Measurements from ENCODE around the gene EML3.
"Not testable (repeated sequence)": the region's sequence is repeated elsewhere in the genome, so short reads cannot be mapped to it uniquely, and the experiment has no call there.

Gene EML3

DNA sequence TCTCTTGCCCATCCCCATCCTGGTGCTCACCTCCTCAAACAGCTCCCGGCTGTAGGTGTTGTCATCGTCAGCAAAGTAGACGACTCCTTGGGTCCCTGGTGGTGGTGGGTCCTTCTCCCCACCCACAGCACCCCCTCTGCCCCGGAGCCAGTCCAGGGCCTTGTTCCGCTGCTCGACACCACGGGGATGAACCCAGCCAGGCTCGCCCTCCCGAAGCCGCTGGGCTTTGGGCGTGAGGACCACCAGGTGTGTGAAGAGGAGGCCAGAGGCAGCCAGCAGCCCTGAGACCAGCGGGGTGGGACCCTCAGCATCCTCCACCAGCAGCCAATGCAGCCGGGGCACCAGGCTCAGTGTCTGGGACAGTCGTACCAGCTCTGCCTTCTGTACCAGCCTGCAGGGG is 4.4 kb upstream of the EML3 start:
- DNase-seq: not testable (repeated sequence)

DNA sequence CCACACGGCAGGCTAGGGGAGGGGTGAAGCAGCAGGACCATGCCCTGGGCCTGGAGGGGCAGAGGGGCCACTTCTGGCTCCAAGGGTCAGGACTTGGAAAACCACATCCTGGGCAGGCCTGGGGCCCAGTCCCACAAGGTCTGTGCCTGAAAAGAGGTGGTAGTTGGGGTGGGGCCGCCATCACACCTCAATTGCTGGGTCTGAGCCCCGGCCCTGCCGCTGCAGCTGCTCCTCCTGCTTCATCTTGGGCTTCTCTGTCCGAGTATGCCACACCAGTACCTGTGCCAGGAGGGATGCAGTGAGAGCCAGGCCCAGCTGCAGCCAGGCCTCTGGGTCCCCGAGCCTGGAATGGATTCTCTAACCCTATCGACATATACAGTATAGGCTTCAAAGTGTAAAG is 2.9 kb upstream of the EML3 start:
- no peak for DNase-seq

DNA sequence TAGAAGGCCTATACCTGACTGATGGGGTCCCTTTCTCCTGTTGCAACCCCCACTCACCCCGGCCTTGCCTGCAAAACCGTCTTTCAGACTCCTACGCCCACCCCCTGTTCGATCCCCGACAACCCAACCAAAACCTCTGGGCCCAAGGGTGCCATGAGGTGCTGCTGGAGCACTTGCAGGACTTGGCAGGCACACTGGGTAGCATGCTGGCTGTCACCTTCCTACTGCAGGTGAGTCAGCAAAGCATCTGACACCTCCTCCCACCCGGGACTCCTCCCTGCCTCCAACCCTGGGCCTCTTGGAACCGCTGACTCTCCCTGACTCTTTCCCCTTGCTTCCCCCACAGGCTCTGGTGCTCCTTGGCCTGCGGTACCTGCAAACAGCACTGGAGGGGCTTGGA is 1.7 kb upstream of the EML3 start:
- no peak for DNase-seq

DNA sequence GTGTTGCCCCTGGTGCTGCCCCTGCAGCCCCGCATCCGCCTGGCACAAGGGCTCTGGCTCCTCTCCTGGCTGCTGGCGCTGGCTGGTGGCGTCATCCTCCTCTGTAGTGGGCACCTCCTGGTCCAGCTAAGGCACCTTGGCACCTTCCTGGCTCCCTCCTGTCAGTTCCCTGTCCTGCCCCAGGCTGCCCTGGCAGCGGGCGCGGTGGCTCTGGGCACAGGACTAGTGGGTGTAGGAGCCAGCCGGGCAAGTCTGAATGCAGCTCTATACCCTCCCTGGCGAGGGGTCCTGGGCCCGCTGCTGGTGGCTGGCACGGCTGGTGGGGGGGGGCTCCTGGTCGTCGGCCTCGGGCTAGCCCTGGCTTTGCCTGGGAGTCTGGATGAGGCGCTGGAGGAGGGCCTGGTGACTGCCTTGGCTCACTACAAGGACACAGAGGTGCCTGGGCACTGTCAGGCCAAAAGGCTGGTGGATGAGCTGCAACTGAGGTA is 760 bp upstream of the EML3 start:
- no peak for DNase-seq

DNA sequence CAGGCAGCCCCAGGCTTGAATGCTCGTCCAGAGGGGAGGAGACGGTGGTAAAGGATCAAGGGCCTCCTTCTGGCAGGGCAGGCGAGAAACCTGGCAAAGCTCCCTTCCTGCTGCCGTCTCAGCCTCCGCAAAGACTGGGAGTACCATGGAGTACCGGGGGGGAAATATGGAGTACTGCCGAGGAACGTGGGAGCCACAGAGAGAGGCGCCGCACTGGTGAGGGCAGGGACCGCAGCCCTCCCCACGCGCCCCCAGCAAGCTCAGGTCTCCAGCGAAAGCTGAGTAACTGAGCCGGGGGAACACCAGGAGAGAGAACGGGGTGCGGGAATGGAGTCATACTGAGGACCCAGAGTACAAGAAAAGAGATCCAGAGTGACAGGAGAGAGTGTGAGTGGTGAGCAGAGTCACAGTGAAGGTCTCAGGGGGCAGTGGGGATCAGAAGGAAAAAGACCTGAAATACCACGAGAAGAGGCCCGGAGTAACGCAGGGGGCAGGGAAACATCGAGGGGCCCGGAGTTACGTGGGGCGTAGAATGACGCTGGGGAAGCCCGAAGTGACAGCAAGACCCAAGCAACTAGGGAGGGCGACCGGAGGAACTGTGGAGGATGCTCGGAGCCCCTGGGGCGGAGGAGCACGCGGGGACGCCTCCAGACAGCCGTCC is 740 bp downstream of the EML3 start:
- DNase-seq: peak; percentile 55

DNA sequence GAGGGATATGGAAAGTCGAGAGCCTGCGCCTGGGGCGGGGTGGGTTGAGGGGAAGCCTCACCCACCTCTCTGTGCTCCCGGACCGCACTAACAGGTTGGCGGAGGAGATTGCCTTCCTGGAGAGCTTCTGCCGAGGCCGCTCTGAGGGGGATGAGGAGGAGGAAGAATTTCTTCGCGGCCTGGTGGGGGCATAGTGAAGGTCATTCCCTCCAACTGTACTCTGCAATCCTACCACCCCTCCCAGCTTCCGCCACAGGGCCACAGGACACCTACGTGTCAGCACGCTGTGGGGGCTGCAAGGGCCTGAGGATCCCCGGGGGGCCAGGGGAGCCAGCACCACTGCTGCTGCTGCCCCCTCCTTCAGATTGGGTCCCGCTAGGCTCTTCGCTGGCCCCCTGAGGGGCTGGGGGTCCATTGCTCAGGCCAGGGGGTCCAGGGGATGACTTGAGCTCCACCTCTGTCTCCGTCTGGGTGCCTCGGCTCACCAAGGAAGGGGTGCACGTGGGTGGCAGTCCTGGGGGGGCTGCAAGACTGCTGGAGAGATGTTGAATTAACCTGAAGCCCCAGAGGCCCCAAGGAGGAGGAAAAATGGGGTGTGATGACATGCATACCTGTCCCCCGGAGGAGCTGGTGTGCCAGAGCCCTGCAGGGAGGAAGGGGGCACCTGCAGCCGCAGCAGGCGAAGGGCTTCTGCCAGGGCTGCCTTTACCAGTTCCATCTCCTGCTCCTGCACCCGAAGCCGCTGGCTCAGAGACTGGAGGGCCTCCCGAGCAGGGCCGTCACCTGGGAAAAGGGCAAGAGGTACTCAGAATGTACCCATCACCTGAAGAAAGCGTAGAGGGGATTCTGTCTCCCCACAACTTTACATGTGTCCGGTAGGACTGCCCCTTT is 1.5 kb downstream of the EML3 start:
- DNase-seq: no peak

DNA sequence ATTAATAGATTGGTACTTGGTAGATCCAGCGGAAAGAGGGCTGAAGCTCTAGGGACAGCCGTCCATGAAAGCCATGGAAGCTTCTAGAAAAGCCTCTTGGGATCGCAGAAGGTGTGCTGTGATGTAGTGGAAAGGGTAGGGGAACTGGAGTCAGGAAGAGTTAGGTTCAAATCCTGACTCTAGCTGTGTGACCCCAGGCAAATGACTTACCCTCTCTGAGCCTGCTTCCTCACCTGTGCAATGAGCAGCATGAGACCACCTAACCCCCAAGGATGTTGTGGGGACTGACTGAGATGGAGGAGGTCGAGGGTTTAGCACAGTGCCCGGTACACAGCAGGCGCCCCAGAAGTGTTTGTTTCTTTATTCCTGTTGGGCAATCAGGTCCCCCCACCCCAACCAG is 2.2 kb downstream of the EML3 start:
- no peak for DNase-seq

DNA sequence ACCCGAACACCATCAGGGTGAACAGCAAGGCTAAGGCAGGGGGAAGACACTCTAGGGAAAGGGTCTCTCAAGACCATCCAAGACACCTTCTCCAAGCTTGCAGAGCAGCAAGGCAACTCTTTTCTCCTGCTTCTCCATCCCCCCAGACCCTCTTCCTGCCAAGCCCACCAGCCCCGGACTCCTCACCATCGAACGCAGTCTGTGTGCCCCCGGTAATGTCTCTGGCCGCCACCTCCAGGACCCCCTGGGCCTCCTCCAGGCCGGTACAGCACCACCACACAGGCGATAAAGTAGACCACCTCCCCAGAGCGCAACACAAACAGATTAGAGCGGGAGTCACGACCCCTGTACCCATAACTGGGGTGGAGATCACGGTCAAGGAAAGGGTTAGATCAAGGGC is 3.8 kb downstream of the EML3 start:
- no peak for DNase-seq

DNA sequence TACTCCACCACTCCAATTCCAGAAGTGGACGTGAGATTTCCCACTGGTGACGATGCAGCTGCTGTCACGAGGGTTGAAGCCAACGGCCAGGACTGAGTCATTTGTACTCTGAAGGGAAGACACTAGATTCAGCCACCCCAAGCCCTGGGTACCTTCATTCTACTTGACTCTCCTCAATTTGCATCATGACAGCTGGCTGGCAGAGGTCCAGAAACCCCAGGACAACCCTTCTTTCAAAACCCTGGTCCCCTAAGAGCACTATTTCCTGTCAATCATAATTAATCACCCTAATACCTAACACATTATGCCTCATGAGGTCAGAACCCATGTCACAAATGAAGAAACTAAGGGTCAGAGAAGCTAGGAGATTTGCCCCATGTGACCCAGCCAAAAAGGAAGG is 4.9 kb downstream of the EML3 start:
- no peak for DNase-seq

DNA sequence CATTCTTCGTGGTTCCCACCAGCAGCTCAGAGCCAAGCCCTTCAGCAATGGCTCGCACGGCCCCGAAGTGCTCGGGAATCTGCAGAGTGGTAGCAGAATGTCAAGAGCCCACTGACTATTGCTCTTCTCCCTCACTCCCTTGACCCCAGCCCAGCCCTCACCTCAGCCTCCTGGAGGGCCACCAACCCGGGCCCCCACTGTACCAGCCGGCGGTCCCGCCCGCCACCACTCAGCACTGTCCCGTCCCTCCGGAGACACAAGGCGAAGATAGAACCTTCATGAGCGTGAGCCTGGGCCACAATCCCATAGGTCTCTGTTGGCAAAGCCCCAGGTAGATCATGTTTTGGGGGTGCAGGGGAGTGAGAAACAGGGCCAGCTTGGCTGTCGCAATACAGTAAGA is 6.7 kb downstream of the EML3 start:
- no peak for DNase-seq

DNA sequence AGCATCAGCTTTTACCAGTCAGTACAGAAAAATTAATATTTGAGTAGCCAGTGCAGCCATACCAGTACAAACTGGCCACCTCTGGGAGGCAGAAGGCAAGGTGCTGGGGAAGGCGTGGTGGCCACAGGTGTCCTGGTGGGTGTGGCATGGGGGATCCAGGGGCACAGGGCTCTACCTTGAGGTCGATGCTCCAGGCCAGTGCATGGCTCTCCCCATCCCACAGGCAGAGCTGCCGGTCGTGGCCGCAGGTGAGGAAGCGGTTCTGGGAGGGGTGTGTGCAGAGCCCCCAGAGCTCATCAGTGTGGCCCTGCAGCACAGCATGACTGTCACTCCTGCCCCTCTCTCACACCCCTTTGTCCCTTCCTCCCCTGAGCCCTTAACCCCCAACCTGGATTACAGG is 7.1 kb downstream of the EML3 start:
- no peak for DNase-seq

DNA sequence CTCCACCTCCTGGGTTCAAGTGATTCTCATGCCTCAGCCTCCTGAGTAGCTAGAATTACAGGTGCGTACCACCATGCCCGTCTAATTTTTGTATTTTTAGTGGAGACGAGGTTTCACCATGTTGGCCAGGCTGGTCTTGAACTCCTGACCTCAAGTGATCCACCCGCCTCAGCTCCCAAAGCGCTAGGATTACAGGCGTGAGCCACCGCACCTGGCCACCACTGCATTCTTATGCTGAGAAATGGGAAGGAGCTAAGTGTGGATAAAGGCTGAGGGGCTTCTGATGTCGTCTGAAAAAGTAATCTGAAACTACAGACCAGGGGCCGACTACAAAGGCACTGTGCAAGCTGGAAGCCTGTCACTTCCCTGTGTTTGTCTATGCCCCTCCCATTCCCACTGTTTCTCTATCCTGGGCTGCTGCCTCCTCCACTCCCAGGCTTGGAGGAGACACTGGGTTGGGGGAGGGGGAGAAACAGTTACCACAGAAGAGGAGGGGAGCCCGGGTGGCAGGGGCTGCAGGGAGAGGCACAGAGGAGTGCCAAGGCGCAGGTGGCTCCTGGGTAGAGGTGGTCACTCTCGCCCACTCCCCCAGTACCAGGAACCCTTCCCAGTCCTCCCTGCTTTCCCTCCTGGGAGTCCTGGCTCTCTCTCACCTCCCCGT is 8.0 kb downstream of the EML3 start:
- DNase-seq: no peak

DNA sequence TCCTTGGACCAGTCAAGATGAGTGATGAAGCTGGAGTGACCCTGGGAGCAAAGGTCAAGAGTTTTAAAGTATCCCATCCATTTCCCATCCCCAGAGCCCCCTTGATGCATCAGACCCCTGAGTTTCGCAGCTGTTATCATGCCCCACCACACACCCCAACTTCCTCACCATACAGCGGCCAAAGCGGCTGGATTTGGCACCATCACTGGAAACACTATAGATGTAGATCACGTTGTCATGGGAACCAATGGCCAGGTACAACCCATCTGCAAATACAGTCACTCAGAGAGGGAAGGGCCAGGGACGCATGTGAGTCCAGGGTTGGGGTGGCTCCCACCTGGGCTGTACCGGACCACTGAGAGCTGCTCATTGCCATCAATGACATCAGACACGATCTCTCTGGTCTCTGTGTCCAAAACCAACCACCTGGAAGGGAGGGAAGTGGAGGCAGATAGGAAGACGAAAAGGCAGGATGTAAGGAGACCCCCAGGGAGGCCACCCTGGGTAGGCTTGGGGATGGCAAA is 8.7 kb downstream of the EML3 start:
- no peak for DNase-seq

DNA sequence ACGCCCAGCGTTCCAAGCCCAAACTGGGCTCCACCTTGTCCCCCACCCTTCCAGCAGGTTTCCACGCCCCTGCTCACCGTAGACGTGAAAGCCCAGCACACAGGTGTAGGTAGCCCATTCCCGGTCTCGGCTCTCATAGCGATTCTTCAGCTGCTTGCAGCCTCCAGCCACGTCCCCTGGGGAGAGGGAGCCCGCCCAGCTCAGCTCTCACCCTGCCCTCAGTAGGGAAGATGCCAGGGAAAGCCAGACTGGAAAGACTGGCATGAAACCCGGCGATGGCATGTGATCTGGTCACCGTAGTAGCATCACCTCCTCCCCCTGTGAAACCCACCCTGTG is 9.5 kb downstream of the EML3 start:
- DNase-seq: no peak

DNA sequence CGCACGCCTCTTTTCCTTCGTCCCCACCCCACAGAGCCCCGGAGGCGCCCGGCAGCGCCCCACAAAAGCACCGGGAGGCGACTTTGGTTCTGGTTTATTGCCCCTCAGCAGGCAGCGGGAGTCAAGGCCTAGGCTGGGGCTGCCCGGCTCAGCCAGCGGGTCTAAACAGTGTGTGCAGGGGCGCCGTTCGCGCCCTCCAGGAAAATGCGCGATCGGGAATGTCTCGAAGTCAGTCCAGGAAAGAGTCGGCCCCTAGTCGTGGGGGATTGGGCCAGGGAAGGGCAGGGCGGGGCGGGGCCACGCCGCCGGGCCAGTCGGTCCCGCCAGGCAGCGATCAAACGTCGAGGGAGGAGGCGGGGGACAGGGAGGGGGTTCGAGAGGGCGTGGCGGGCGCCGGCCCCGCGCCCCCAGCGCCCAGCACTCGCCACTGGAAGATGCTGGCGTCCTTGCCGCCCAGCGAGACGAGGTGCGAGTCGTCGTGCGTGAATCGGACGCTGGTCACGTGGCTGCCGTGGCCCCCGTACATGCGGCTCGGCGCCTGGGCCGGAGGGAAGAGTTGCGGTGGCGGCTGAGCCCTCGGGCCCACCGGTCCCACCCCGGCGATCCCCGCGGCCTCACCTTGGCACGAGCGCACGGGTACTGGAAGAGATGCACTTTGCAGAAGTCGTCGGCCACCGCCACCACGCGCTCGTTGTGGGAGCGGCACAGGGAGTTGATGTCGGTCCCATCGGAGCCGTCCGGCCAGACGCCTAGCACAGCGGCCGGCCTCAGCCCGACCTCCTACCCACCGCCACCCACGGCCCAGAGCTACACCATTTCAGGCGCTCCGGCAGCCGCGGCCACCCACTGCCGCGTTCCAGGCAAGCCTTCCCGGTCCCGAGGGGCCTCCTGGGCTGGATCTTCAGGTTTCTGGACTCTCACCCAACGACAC is 10.2 kb downstream of the EML3 start:
- peak; percentile 70 for DNase-seq

DNA sequence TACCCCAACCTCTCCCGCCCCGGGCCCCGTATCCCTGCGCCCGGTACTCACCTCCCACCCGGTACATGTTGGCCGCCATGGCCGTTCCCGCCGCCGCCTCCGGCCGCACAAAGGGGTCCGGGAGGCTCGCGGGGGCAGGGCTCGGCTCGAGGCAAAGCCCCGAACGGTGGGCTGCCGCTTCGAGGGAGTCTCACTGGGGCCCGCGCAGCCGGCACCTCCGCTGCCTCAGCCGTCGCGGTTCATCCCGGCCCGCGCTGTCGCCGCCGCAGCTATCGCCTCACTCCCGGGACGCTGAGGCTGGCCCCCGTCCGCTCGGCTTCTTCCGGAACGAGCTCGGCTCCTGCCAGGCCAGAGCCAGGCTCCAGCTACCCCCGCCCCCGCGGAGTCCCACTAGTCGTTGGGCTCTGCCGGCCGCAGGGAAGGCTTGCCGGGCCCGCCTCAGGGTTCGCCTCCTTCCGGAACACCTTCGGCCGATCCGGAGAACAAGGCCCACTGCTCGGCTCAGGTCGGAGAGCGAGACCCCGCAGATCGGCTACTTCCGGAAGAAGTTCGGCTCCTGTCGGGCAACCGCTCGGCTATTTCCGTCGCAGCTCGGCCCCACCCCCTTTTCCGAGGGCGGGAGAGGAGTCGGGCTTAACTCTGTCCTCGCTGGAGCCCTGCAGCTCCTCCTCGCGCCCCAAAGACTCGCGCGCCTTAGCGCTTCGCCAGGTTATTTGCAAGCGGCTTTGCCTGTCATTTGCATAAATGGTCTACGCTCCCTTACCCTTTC is 11.0 kb downstream of the EML3 start, which contains the start of gene MTA2:
Gene MTA2, minus strand, starts transcription at position 494 of the 769 bp plus-strand sequence. Its CDS starts 415 bp downstream, at position 79.
- peak; percentile 98 for DNase-seq

DNA sequence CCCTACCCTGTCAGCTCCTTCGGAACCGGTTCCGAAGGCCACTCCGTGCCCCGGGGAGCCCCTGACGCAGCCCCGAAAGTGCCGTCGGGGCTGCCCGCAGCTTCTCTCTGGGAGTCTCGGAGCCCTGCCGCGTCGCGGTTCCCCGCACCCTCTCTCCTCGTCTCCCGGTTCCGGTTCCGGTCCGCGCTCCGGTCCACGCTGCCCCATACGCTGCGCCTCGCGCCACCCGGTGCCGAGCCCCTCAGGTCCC is 11.5 kb downstream of the EML3 start:
- peak; percentile 36 for DNase-seq

DNA sequence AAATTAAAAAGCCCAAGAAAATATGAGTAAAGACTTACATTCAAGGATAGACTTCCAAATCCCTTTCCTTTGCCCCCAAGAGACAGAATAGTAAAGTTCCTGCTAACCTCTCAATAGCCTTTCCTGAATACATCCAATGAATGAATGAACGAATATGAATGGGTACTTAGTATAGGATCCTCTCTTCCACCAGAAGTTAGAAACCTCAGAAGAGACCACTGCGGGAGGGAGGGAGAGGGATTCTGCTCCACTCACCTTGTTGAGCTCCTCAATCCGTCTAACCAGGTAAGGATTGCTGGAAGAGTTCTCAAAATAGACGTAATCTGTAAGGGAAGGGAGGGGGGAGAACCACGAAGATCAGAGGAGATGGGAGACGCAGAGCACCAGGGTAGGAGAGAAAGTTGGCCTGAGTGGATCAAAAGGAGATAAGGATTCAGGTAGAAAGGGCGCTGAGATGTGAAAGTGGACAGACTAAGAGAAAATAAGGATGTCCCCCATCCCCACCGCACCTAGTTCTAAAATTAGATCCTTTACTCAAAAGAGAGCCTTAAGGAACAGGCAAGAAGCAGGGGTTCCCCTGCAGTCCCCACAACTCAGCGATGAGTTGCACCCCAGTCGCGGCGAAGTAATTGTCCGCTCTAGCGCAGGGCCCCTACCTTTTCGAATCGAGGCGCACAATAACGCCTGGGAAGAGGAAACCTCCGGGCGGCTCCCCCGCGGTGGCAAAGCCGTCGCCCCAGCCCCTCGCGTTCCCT is 12.0 kb downstream of the EML3 start:
- DNase-seq: no peak

DNA sequence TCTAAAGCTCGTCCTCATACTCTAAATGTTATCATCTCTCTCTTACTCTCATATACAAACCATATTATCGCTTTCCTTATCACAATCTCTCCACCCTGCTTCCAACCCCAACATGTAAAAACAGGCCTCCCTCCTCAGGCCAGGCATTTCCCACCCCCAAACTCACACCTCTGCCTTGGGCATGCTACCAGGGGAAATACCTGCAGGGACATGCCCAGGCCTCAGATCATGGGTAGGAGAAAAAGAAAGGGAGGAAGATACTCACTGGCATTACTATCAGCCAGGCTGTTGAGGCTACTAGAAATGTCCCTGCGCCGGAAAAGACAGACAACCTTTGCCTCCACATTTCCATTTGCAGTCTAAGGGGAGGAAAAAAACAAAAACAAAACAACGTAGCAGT is 12.7 kb downstream of the EML3 start:
- no peak for DNase-seq

DNA sequence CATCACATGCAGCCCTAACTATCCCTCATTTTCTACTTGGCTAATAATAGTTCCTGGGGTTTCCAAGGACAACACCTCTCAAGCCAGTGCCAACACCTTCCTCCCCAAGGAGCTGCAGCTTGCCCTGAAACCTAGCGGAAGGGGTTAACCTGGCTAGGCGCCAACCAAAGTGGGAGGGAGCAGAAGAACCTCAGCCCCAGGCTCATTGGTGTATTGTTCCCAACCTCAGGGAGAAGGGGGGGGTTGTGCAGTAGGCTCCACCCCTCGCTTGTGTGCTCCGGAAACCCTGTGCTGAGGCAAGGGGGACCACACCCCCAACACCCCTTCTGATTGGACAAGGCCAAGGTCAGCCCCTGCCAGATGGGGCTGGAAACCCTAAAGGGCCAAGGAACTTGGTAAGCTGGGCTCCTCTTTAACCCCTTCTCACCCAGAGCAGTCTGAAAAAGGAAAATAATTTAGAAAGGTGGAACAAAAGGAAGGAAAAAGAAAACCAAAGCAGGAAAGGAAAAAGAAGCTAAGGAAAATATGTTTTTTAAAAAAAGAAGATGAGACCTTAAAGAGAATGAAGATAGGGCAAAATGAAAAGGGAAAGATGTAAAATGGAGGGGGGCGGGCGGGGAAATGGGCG is 13.4 kb downstream of the EML3 start:
- DNase-seq: peak; percentile 99

Measured in fibroblast of skin of scalp (primary cell).